Endodermal cell (in vitro differentiated cells): ENCODE measurements around the gene PC. TPM values are rescaled to one million over a fixed set of nuclear protein-coding genes. Genes with fewer than 3 reads are reported as not detected.

ENCODE experiments used
- microRNA-seq: library from miRNA; unstranded; fragments of <30 nt; microRNA quantifications from one replicate; pipeline ENCODE4 v1.2.0, GENCODE V29; 2020; ENCODE audit warnings: borderline microRNAs expressed
- total RNA-seq, 2 donors: library from RNA; stranded (reverse); fragmentation: NEBNext Ultra II Directional in 1 of 2; extraction: Animal tissue kit (Norgen Biotek cat#: 25700) in 1 of 2; gene quantifications; 2 replicates in 1 of 2; 3 replicates in 1 of 2; pipeline ENCODE4 v1.2.1, GENCODE V29; 2021

The PC gene
- total RNA-seq, 2 donors from 2014 or later, result 21.9 to 24.4 TPM

Small RNA genes within 50 kb of the gene (microRNA-seq; reads per million reads assigned to microRNA genes)
- gene MIR3163, result not detected

Other genes starting within 250 kb of the PC start
- gene SPTBN2, start 229.2 kb downstream of the PC start, total RNA-seq, result 10 to 100 TPM; 36.0 to 46.0 TPM
- gene RCE1, start 114.9 kb downstream of the PC start, total RNA-seq, result 10 to 100 TPM; 34.5 to 37.5 TPM
- gene LRFN4, start 101.3 kb downstream of the PC start, total RNA-seq, result 10 to 100 TPM; 23.2 to 26.2 TPM
- not detected for gene C11orf86, start 16.9 kb upstream of the PC start, total RNA-seq
- 1 to 10 TPM in 1 of 2 donors, under 1 TPM in 1; 0.91 to 1.1 TPM for gene SYT12, start 64.8 kb upstream of the PC start, total RNA-seq
- 10 to 100 TPM; 17.1 to 18.1 TPM for gene RHOD, start 98.5 kb upstream of the PC start, total RNA-seq
- gene KDM2A, start 160.9 kb upstream of the PC start, total RNA-seq, result 10 to 100 TPM; 59.4 to 75.4 TPM